GM21515 (cell line): Measurements from ENCODE around the gene USP34.

Experiments
- ATAC-seq: cut with Tn5 transposase; IDR thresholded peaks from one replicate; pipeline ENCODE4 v1.9.1; 2021; ENCODE audit not compliant: unreplicated experiment

USP34 gene

DNA sequence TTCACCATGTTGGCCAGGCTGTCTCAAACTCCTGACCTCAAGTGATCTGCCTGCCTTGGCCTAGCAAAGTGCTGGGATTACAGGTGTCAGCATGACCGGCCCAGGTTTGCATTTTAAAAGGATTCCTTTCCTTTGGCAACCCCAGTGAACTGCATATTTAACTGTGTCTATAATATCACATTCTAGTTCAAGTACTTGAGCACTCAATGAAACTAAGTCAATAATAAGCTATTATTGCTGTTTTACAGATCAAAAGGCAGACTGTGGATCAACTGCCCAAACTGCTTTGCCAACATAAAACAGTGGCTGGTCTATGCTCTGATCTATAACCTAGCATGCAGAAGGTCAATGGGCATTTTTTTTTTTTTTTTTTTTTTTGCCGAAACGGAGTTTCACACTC, 144.5 kb downstream of the USP34 start:
- ATAC-seq: no peak

DNA sequence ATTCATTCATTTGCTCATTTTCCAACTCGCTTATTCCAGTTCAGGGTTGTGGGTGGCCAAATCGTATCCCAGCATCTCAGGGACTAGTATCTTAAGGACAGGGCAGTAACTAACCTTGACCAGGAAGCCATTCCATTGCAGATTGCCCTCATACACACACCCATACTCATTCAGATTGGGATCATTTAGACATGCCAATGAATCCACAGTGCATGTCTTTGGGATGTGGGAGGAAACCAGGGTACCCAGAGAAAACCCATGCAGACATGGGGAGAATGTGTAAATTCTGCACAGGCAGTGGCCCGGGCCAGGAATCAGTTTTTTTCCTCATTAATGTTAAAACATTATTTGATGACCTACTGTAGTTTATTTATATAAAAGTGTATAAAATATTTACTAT, 150.7 kb downstream of the USP34 start:
- ATAC-seq: no peak

DNA sequence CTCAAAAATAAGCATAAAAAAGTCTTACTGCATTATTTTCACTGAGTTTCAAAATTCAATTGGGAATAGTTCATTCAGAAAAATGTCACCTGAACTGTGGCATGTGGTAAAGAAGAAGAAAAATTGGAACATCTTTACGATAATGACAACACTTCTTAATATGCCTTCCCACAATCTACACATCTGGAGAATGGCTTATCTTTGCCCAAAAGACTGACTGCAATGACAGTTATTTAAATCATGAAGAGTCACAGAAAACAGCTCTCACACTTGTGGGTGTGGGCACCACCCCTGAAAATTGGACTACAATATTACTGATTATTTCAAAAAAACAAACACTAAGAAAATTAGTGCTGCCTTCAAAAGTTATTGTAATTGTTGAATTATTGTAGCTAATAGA, 152.3 kb downstream of the USP34 start:
- no peak for ATAC-seq

DNA sequence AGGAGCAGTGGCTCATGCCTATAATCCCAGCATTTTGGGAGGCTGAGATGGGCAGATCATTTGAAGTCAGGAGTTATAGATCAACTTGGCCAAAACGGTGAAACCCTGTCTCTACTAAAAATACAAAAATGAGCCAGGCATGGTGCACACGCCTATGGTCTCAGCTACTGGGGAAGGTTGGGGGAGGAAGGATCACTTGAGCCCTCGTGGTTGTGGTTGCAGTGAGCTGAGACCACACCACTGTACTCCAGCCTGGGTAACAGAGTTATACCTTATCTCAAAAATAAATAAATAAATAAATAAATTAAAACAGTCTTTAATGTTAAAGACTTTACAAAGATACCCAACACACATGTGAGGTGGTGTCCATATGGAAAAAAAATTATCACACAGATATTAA, 174.9 kb downstream of the USP34 start:
- ATAC-seq: no peak

DNA sequence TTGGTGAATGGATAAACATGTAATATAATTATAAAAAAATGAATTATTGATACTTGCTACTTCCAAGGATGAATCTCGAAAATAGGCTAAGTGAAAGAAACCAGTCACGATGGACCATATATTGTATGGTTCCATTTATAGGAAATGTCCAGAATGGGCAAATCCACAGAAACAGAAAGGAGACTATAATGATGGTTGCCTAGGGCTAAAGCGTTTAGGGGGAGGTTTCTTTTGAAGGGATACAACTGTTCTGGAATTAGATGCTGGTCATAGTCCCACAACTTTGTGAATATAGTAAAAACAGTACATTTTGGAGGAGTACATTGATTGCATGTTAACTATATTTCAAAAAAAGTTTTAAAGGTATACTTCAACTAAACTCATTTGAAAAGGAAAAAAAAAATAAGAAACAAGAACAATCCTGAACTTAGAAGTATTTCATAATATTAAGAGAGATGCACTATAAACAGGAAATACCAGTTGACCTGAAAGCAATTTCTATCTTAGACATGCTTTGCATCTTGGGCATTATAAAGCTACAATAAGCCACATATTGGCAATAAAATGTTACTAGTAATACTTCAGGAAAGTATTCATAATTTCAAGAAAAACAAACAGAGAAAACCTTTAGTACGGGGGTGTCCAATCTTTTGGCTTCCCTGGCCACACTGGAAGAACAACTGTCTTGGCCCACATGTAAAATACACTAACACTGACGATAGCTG, 178.9 kb downstream of the USP34 start:
- no peak for ATAC-seq

DNA sequence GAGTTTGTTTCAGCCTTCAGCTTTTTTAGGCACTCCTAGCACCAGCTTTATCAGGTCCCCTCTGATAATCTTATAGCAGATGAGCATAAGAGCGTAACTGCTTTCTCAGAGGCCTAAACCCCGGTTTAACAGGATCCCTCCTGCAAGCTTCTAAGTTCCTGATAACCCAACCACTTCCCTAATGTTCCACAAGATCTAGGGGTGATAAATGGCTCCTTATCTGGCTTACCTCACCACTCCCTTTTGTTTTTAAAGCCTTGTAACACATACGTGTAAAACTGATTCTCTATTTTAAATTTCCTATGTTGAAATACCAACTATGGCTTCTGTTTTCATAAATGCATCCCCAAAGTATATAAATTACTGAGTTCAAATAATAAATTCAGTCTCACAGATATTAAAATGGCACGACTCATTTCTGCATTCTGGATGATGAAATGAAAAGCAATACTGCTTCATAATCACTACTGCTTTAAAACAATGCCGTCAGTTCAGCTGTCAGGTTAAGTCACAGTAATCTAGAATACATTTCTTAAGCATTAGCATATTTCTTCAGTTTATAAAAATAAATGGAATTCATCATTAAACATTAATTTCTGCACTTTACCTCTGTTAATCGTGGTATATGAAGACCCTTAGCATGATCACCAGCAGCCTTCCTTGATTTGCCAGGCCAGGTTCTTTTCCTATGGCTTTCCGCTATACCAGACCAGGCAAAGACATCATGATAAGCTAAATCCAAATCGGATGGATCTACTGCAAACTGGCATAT, 182.6 kb downstream of the USP34 start:
- no peak for ATAC-seq

DNA sequence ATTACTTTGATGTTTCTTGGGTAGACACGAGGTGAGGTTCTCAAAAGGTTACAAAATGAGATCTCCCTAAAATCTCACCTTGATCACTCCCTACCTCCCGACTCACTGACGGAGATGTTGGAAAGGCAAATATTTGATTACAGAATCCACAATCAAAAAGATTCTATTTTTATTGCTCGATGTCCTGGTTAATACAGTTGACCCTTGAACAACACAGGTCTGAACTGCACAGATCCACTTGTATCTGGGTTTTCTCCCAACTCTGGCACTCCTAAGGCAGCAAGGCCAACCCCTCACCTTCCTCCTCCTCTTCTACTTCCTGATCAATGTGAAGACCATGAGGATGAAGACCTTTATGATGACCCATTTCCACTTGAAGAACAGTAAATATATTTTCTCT, 183.6 kb downstream of the USP34 start:
- ATAC-seq: no peak

- no peak for ATAC-seq
Measured at GRCh38 chr2:61283443-61284160, 187.3 kb downstream of the USP34 start.

- ATAC-seq: no peak
Measured at GRCh38 chr2:61282104-61282590, 188.7 kb downstream of the USP34 start.

DNA sequence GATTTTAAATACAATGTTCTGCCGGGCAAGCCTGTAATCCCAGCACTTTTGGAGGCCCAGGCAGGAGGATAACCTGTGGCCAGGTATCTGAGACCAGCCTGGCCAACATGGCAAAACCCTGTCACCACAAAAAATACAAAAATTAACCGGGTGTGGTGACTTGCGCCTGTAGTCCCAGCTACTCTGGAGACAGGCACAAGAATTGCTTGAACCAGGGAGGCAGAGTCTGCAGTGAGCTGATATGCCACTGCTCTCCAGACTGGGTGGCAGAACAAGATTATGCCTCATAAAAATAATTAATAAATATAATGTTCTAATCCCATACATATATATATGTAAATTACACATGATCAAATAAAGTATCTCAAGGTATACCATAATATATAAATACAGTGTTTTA, 189.6 kb downstream of the USP34 start:
- ATAC-seq: no peak

GRCh38 chr2:61277756-61278155, 193.1 kb downstream of the USP34 start:
- no peak for ATAC-seq

- no peak for ATAC-seq
Measured at GRCh38 chr2:61275575-61276184, 195.2 kb downstream of the USP34 start.

DNA sequence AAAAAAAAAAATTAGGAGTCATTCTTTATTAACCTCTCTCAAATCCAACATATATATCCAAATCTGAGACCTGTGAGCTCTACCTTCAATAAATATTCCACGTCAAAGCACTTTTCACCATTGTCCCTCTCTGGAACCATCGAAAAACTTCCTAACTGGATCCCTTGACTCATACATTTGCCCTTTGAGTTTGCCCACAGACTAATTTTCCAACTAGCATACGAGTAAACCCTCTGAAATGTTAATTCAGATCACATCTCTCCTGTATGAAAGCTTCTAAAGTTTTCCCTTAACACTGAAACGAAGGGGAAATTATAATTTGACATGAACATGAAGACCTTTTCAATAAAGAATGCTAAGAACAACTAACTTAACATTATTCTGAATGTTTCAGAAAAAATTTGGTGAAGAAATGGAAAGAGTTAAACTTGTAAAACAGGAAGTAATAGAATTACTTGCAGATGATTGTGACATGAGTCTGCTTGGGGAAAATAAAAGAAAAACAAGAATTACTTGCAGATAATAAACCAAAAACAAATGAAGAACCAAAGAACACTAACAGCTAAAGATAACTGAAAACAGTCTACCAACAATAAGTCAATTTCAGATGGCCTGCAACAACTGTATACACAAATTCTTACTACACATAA, 198.3 kb downstream of the USP34 start:
- no peak for ATAC-seq

DNA sequence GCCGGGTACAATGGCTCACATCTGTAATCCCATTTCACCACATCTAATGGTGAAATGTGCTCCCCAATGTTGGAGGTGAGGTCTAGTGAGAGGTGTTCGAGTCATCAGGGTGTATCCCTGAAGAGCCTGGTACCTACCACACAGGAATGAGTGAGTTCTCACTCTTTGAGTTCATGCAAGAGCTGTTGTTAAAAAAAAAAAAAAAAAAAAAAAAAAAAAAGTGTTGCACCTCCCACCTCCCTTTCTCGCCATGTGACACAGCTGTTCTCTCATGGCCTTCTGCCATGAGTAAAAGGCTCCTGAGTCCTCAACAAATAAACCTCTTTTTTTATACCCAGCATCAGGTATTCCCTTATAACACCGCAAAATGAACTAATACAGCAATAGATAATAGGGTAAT, 202.6 kb downstream of the USP34 start:
- ATAC-seq: no peak

DNA sequence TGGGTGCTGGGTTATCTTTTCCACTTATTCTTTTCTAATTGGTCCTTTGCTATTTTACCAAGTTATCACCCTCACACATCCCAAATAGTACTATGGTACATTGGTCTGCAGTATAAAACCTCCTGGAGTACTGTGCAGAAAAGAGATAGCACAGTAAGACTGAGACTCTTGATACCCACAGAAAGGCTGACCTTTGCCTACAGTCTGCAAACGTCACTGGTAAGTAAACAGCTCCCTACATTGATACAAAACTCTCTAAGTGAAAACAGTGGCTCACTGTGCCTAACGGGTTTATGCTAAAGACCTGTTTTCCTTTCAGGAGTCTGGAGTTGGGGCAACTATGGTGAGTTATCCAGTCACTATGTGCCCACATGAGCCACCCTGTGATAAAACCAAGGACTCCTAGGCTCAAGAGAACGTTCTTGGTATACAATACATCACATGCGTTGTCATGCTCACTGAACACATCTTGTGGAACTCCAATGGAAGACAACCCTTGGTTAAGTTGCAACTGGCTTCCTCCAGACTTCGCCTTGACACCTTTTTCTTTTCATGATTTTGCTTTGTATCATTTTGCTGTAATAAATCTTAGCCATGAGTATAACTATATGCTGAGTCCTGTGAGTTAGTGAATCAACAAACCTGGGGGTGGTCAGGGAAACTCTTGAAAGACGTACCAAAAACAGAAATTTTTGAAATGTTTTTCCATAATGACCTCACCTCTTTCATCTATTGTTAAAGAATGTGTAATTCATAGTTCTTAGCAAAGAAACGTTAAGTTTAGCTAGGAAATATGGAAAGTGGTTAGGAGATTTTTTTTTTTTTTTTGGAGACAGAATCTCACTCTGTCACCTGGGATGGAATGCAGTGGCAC, 204.0 kb downstream of the USP34 start:
- ATAC-seq: no peak

GRCh38 chr2:61263830-61264229, 207.1 kb downstream of the USP34 start:
- ATAC-seq: no peak

DNA sequence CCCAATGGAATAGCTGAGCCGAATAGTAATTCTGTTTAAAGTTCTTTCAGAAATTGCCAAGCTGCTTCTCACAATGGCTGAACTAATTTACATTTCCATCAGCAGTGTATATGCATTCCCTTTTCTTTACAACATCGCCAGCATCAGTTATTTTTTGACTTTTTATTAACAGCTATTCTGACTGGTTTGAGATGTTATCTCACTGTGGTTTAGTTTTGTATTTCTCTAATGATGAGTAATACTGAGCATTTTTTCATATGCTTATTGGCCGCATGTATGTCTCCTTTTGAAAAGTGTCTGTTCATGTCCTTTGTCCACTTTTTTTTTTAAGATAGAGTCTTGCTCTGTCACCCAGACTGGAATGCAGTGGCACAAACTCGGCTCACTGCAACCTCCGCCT, 208.2 kb downstream of the USP34 start:
- ATAC-seq: no peak

DNA sequence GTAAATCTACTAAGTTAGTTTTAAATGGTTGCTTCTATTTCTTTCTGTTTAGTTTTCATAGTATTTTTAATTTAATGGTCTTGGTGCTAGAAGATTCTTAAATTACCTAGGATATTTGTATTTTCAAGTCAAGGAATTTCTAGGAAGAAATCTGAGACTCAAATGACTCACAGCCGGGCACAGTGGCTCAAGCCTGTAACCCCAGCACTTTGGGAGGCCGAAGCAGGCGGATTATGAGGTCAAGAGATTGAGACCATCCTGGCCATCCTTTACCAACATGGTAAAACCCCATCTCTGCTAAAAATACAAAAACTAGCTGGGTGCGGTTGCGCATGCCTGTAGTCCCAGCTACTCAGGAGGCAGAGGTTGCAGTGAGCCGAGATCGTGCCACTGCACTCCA, 213.4 kb downstream of the USP34 start:
- no peak for ATAC-seq

DNA sequence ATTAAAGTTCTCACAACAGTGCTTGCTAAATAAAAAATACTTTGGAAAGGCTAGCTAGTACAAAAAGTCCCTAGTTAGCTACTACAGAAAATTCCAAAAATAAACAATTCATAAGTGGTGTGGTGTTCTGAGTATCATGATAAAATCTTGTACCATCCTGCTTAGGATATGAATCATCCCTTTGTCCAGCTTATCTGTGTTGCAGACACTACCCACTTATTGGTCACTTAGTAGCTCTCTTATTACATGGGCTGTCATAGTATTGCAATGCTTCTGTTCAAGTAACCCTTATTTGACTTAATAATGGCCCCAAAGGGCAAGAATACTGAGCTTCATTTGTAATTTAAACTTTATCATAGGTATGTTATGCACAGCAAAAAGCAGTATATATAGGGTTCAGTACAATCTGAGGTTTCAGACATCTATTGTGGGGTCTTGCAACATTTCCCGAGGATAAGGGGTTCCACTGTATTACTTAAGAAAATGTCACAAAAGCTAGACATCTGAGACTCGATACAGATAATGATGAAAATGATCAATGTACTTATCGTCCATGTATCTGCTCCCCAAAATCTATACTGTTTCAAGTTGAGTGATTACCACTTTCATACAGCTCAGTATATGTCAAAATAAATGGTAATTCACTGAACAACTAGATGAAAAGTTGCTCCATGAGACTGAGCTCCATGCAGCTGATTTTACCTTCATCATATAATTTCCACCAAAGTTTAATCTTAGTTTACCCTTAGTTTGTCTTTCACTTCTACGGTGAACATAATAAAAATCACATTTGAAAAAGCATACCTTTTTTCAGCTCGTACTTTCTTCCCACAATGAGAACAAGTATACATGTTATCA, 215.1 kb downstream of the USP34 start:
- no peak for ATAC-seq
